ENCODE results near the gene LIN52.

GRCh38 chr14:74238974-74239847 lies 154.5 kb downstream of the LIN52 start, which contains the start of gene VSX2:
- TF ChIP-seq CTCF (conservative IDR thresholded peaks at IDR 0.05; ENCODE audit: low read depth, low read length) (no peak), EZH2 (IDR thresholded peaks at IDR 0.05; ENCODE audit: borderline replicate concordance, low read depth, low read length, poor library complexity, severe bottlenecking) (peak; percentile 20)

All from A673 (cell line).